ENCODE data around the gene ITGB1BP2.
A peak's percentile ranks its signal among the peaks of the same experiment; 100 is the strongest.
"Not testable (repeated sequence)": the region's sequence is repeated elsewhere in the genome, so short reads cannot be mapped to it uniquely, and the experiment has no call there.

The ITGB1BP2 gene

DNA sequence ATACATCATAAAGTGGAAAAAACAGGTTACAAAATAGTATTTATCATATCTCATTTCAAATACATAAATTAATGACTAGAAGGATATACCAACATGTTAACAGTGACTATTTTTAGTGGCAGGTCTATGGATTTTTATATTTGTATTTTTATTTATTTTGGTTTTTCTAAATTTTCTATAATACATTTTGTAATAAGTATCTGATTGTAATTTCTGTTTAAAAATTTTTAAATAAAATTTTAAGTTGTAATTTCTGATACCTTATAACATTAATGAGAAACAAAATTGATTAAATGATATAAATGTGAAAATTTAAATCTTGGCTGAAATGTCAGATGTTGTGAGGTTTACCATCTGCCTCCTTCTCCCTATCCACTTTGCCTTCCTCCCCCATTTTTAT, 15.6 kb upstream of the ITGB1BP2 start:
- Histone ChIP-seq H3K4me3 (peak overlapping the region; percentile 96), H3K36me3 (replicated peaks) (peaks cover 68% of the 10 kb centered on the region), H3K9me3 (no peaks in the 10 kb centered on the region), H3K27me3 (ENCODE audit: low read depth) (no peaks in the 10 kb centered on the region), H3K4me1 (peaks cover 22% of the 10 kb centered on the region)
- in situ Hi-C loops (cut with MboI; ENCODE audit: low sequenced_read_pairs) = no loop called here
- no peak for DNase-seq (ENCODE audit: low spot score in 2 of 2)

DNA sequence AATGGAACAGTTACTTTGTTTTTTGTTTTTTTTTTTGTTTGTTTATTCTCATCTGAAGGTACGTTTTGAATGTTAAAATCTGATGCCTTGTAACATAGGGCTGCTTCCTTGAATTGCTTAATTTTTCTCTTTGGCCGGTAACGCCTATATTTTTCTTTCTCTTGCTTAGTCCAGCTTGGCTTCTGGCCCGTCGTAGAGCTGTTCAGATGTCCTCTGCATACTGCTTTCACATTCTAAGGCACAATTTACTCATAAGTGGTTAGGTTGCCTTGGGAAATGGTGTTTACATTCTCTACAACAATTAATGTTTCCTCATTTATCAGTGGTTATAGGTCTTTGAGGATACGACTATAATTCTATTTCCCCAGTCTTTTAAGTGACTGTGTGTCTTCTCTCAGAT, 10.2 kb upstream of the ITGB1BP2 start:
- H3K27me3 ChIP-seq (ENCODE audit: low read depth) = no peaks in the 10 kb centered on the region
- H3K36me3 ChIP-seq (replicated peaks) = peaks cover 94% of the 10 kb centered on the region
- H3K4me3 ChIP-seq = no peak overlapping the region
- in situ Hi-C loops (cut with MboI; ENCODE audit: low sequenced_read_pairs) = loop anchor here (5.0 to 10.0 kb wide), 2 partner anchors 86 to 263 kb away; no protein-coding TSS in a partner anchor
- peaks cover 14% of the 10 kb centered on the region for H3K4me1 ChIP-seq
- DNase-seq (ENCODE audit: low spot score in 2 of 2) = no peak
- no peaks in the 10 kb centered on the region for H3K9me3 ChIP-seq

DNA sequence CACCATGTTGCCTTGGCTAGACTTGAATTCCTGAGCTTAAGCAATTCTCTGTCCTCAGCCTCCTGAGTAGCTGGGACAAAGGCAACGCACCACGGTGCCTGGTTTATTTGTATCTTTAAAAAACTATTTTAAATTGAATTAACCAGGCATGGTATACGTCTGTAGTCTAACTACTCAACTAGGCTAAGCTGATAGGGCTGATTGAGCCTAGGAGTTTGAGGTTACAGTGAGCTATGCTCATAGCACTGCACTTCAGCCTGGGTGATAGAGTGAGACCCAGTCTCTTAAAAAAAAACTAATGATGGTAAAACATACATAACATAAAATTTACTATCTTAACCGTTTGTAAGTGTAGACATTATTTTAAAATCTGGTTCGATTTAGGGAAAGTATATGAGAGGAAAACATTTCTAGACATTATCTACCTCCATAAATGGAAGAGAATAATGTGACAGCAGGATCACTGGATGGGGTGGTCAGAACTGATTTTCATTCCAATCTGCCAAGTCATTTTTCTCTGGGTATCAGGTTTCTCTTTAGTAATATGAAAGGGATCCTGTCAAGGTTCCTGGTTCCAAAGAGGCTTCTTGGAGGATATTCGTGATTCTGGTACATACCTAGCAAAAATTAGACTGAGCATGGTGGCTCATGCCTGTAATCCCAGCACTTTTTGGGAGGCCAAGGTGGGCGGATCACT, 8.7 kb upstream of the ITGB1BP2 start:
- H3K36me3 ChIP-seq (replicated peaks) = peaks cover 97% of the 10 kb centered on the region
- in situ Hi-C loops (cut with MboI; ENCODE audit: low sequenced_read_pairs) = loop anchor here (5.0 to 10.0 kb wide), 2 partner anchors 84 to 262 kb away; no protein-coding TSS in a partner anchor
- H3K9me3 ChIP-seq = no peaks in the 10 kb centered on the region
- no peak for DNase-seq (ENCODE audit: low spot score in 2 of 2)
- H3K27me3 ChIP-seq (ENCODE audit: low read depth) = no peaks in the 10 kb centered on the region
- peaks cover 3% of the 10 kb centered on the region; the same call in 1 of the 2 replicates for H3K4me1 ChIP-seq
- H3K4me3 ChIP-seq = no peak overlapping the region

DNA sequence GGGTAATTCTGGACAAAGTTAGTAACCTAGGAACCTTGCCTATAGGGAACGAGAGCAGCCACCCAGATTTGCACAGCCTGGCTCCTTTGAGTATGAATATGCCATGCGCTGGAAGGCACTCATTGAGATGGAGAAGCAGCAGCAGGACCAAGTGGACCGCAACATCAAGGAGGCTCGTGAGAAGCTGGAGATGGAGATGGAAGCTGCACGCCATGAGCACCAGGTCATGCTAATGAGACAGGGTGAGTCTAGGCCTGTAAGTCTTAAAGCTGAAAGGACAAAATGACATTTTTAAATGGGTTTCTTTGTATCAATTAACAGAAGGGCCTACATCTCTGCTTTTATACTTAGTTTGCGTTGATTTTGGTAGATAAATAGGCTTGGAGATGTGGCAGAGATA, 4.7 kb upstream of the ITGB1BP2 start:
- Histone ChIP-seq H3K4me3 (no peak overlapping the region), H3K36me3 (replicated peaks) (peaks cover 97% of the 10 kb centered on the region), H3K27me3 (ENCODE audit: low read depth) (no peaks in the 10 kb centered on the region), H3K4me1 (no peaks in the 10 kb centered on the region), H3K9me3 (no peaks in the 10 kb centered on the region)
- in situ Hi-C loops (cut with MboI; ENCODE audit: low sequenced_read_pairs) = loop anchor here (10.0 kb wide), 1 partner anchor 258 kb away; no protein-coding TSS in a partner anchor
- no peak for DNase-seq (ENCODE audit: low spot score in 2 of 2)

DNA sequence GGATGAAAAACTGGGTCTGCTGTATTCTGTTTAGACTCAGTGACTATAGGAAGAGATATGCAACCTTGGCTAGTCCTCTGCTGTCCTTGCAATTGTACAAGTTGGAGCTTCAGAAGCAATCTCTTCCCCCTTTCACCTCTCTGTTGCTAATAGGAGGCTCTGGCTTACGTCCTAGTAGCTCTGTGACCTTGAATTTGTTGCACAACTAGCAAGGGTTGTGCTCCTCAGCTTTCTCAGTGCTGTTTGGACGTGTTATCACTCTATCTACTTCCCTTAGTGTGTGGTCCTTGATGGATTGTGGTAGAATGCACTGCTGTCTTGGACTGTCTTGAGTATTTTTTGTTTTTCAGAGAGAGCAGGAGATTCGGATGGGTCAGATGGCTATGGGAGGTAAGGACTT, 3.4 kb upstream of the ITGB1BP2 start:
- Histone ChIP-seq H3K36me3 (replicated peaks) (peaks cover 97% of the 10 kb centered on the region), H3K9me3 (no peaks in the 10 kb centered on the region), H3K4me1 (no peaks in the 10 kb centered on the region), H3K4me3 (no peak overlapping the region), H3K27me3 (ENCODE audit: low read depth) (no peaks in the 10 kb centered on the region)
- in situ Hi-C loops (cut with MboI; ENCODE audit: low sequenced_read_pairs) = loop anchor here (10.0 kb wide), 1 partner anchor 257 kb away; no protein-coding TSS in a partner anchor
- no peak for DNase-seq (ENCODE audit: low spot score in 2 of 2)

DNA sequence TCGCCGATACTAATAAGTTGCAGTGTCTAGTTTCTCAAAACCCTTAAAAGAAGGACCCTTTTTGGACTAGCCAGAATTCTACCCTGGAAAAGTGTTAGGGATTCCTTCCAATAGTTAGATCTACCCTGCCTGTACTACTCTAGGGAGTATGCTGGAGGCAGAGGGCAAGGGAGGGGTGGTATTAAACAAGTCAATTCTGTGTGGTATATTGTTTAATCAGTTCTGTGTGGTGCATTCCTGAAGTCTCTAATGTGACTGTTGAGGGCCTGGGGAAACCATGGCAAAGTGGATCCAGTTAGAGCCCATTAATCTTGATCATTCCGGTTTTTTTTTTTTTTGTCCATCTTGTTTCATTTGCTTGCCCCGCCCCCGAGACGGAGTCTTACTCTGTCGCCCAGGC, 1.5 kb upstream of the ITGB1BP2 start:
- H3K4me1 ChIP-seq; H3K4me3 ChIP-seq; in situ Hi-C loops (cut with MboI; ENCODE audit: low sequenced_read_pairs); H3K27me3 ChIP-seq (ENCODE audit: low read depth); DNase-seq (ENCODE audit: low spot score in 2 of 2); H3K9me3 ChIP-seq: not testable (repeated sequence)
- peaks cover 95% of the 10 kb centered on the region for H3K36me3 ChIP-seq (replicated peaks)

DNA sequence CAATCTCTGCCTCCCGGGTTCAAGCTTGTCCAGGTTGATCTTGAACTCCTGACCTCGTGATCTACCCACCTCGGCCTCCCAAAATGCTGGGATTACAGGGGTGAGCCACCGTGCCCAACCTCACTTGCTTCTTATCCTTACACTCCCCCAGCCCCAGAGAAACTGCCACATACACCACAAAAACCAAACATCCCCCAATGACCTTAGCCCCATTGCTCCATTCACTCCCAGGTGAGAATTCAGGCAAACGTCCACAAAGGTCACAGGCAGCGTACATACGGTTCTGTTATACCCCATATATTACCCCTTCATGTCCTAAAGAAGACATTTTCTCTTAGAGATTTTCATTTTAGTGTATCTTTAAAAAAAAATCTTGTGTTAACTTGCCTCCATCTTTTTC, 1.1 kb upstream of the ITGB1BP2 start:
- peaks cover 95% of the 10 kb centered on the region for H3K36me3 ChIP-seq (replicated peaks)
- in situ Hi-C loops (cut with MboI; ENCODE audit: low sequenced_read_pairs) = not testable (repeated sequence)

DNA sequence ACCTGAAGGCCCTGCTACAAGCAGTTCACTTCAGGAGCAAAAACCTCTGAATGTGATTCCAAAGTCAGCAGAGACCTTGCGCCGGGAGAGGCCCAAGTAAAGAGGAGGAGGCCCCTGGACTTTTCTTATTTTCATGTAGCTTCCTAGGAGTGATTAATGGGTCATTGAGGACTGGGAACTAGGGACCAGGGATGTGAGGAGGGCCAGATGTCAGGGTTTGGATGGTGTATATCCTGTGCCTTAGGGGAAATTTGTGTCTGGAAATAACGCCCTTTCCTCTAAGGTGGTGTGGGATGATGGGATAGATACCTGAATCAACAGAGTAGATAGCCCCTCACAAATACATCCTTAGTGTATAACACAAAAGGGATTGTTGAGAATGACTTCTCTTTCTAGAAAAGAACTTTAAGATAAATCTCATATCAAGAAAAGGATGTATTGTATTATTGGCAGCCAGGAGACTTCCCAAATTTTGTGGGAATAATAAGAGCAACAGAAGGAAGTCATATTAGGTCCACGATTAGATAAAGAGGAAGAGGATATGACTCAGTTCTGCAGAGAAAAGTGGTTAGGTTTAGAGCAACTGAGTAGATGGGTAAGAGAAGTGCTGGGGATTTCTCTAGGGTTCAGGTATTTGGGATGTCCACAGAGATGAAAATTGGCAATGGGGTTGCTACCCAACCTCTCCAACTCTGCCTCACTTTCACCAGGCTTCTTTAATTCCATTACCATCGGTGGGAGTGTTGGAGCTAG, 1.1 kb downstream of the ITGB1BP2 start:
- in situ Hi-C loops (cut with MboI; ENCODE audit: low sequenced_read_pairs) = no loop called here
- Histone ChIP-seq H3K4me3 (no peak overlapping the region), H3K4me1 (no peaks in the 10 kb centered on the region), H3K9me3 (no peaks in the 10 kb centered on the region), H3K36me3 (replicated peaks) (peaks cover 79% of the 10 kb centered on the region), H3K27me3 (ENCODE audit: low read depth) (no peaks in the 10 kb centered on the region)
- DNase-seq (ENCODE audit: low spot score in 2 of 2) = no peak

More for the DNA sequence above, 1.1 kb upstream of the ITGB1BP2 start:
- not testable (repeated sequence) for H3K4me3 ChIP-seq; H3K27me3 ChIP-seq (ENCODE audit: low read depth); DNase-seq (ENCODE audit: low spot score in 2 of 2); H3K4me1 ChIP-seq; H3K9me3 ChIP-seq

DNA sequence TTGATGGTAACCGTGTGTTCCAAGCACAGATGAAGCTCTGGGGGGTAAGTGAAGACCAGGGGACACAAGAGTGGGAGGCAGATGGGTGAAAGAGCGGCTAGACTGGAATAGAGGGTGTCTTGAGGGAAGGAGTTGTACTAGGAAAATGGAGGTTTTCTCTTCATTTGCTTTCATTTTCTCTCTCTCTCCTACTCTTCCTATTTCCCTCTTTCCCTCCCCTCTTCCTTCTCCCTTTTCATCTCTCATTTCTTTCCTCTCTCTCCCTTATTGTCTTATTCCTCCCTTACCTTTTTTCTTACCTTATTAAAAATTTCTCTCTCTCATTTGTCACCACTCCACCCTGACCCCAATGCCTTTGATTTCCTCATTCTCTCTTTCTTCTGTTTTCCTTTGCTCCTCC, 3.0 kb downstream of the ITGB1BP2 start:
- no peaks in the 10 kb centered on the region for H3K27me3 ChIP-seq (ENCODE audit: low read depth)
- H3K36me3 ChIP-seq (replicated peaks) = peaks cover 63% of the 10 kb centered on the region
- DNase-seq (ENCODE audit: low spot score in 2 of 2) = no peak
- no peaks in the 10 kb centered on the region for H3K4me1 ChIP-seq
- in situ Hi-C loops (cut with MboI; ENCODE audit: low sequenced_read_pairs) = no loop called here
- H3K4me3 ChIP-seq = no peak overlapping the region
- no peaks in the 10 kb centered on the region for H3K9me3 ChIP-seq

DNA sequence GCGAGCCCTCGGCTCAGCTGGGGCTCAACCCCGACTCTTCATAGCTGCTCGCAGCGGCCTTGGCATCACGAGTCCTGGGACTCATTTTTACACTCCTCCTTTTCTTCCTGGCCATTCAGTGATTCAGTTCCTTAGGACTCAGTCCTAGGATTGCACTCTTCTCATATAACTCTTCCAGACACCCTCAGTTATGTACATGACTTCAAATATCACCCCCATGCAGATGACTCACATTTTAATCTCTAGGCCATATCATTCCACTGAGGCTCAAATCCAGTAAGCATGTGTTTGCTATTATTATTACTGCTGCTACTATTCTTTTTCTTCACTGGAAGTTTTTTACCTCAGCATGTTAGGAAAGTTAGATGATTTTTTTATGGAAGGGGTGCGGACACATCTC, 14.4 kb downstream of the ITGB1BP2 start:
- Histone ChIP-seq H3K4me3 (no peak overlapping the region), H3K9me3 (no peaks in the 10 kb centered on the region), H3K4me1 (no peaks in the 10 kb centered on the region), H3K36me3 (replicated peaks) (peaks cover 40% of the 10 kb centered on the region), H3K27me3 (ENCODE audit: low read depth) (no peaks in the 10 kb centered on the region)
- in situ Hi-C loops (cut with MboI; ENCODE audit: low sequenced_read_pairs) = no loop called here
- no peak for DNase-seq (ENCODE audit: low spot score in 2 of 2)

DNA sequence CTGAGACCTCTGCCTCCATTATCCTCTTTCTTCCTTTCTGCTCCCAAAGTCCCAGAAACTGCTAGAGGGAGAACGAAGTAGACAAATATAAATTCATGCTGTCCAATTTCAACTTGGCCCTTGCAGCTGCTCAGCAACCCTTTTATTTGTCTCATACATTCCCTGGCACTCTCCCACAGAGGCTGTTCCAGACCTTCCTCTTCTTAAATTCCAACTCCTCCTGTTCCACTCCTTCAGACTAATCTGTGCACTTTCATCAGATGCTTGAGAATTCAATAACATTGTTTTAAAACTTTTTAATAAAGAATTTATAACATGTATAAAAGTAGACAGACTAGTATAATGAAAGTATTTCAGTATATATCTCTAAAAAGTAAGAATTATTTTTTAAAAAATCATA, 15.4 kb downstream of the ITGB1BP2 start:
- in situ Hi-C loops (cut with MboI; ENCODE audit: low sequenced_read_pairs); H3K4me3 ChIP-seq; H3K9me3 ChIP-seq; H3K27me3 ChIP-seq (ENCODE audit: low read depth); H3K4me1 ChIP-seq; DNase-seq (ENCODE audit: low spot score in 2 of 2): not testable (repeated sequence)
- H3K36me3 ChIP-seq (replicated peaks) = peaks cover 37% of the 10 kb centered on the region

DNA sequence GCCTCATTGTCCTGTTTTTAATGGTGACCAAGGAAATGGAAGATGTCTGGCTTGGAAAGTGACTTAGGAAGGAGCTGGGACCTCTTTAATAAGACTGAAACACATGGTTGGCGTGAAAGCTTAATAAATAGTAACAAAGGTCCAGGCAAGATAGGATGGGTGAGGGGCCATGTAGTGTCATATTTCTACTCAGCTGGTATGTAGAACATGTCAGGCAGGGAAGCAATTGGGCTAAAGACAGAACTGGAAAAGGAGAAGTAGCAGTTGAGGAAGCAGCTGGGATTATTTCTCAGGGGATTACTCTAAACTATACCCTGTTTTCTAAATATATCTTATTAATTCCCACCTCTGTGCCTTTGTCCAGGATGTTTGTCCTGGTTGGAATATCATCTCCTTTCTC, 18.6 kb downstream of the ITGB1BP2 start:
- peaks cover 36% of the 10 kb centered on the region for H3K36me3 ChIP-seq (replicated peaks)

DNA sequence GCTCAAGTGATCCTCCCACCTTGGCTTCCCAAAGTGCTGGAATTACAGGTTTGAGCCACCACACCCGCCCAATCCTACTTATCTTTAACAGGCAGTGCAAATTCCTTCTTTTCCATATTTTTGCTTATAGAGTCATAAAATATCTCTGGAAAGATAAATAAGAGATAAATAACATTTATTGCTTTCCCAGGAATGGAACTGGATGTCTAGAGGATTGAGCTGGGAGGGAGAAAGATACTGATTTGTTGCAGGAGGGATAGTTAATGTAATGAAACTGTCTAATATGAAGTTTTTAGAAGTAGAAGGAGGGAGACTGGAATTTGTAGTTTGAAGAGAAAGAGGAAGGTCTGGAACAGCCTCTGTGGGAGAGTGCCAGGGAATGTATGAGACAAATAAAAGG, 20.2 kb downstream of the ITGB1BP2 start:
- Histone ChIP-seq H3K4me1 (no peaks in the 10 kb centered on the region), H3K27me3 (ENCODE audit: low read depth) (no peaks in the 10 kb centered on the region), H3K36me3 (replicated peaks) (peaks cover 23% of the 10 kb centered on the region), H3K4me3 (no peak overlapping the region), H3K9me3 (peaks cover 3% of the 10 kb centered on the region; the same call in 1 of the 2 replicates)
- no peak for DNase-seq (ENCODE audit: low spot score in 2 of 2)
- in situ Hi-C loops (cut with MboI; ENCODE audit: low sequenced_read_pairs) = no loop called here

More for the DNA sequence above, 18.6 kb downstream of the ITGB1BP2 start:
- Histone ChIP-seq H3K4me3 (no peak overlapping the region), H3K9me3 (no peaks in the 10 kb centered on the region), H3K27me3 (ENCODE audit: low read depth) (no peaks in the 10 kb centered on the region), H3K4me1 (no peaks in the 10 kb centered on the region)
- DNase-seq (ENCODE audit: low spot score in 2 of 2) = no peak
- in situ Hi-C loops (cut with MboI; ENCODE audit: low sequenced_read_pairs) = no loop called here

DNA sequence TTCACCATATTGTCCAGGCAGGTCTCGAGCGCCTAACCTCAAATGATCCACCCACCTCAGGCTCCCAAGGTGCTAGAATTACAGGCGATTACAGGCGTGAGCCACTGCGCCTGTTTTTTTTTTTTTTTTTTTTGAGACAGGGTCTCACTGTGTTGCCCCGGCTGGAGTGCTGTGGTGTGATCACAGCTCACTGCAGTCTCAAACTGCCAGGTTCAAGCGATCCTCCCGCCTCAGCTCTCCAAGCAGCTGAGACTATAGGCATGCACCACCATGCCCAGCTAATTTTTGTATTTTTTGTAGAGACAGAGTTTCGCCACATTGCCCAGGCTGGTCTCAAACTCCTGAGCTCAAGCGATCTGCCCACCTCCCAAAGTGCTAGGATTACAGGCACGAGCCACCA, 22.9 kb downstream of the ITGB1BP2 start:
- H3K4me3 ChIP-seq; H3K4me1 ChIP-seq; DNase-seq (ENCODE audit: low spot score in 2 of 2); H3K27me3 ChIP-seq (ENCODE audit: low read depth); in situ Hi-C loops (cut with MboI; ENCODE audit: low sequenced_read_pairs); H3K9me3 ChIP-seq: not testable (repeated sequence)
- peaks cover 23% of the 10 kb centered on the region for H3K36me3 ChIP-seq (replicated peaks)

Data from HAP-1 (cell line).